ENCODE results near the gene RALGAPB. TPM values are rescaled to one million over a fixed set of nuclear protein-coding genes. Genes with fewer than 3 reads are reported as not detected.
"Not testable (repeated sequence)": the region's sequence is repeated elsewhere in the genome, so short reads cannot be mapped to it uniquely, and the experiment has no call there.

Gene RALGAPB
- total and polyA plus RNA-seq, 7 experiments from 2014 or later: 10.8 to 50.4 (median 40.9) TPM

- no peaks in the 10 kb centered on the region for H3K9me3 Mint-ChIP-seq
- no peak overlapping the region for H3K27ac Mint-ChIP-seq
- no peaks in the 10 kb centered on the region for H3K4me1 ChIP-seq (ENCODE audit: control insufficient read depth in 2 of 2, insufficient read depth in 2 of 2, low read length in 2 of 2)
- H3K27ac ChIP-seq (ENCODE audit: low read depth, low read length): no peak overlapping the region
- H3K36me3 Mint-ChIP-seq: no peaks in the 10 kb centered on the region
- no peak overlapping the region for H3K4me3 ChIP-seq (ENCODE audit: low read length)
- H3K27me3 ChIP-seq (ENCODE audit: control insufficient read depth in 2 of 2, insufficient read depth in 2 of 2, low read length in 2 of 2): no peaks in the 10 kb centered on the region
- DNase-seq: no peak
- POLR2A ChIA-PET: no interaction called here
- H3K9me3 ChIP-seq (ENCODE audit: control insufficient read depth in 2 of 3, low read length in 3 of 3): no peaks in the 10 kb centered on the region
- CTCF ChIA-PET: interaction anchor here (0.6 kb wide), 1 partner anchor 233 kb away, joined by 4 read pairs; no protein-coding TSS in a partner anchor
- peaks cover 0 to 9% (median 0%) of the 10 kb centered on the region in 5 donors for H3K27me3 Mint-ChIP-seq
- H3K4me1 Mint-ChIP-seq: peaks cover 0 to 1% (median 0%) of the 10 kb centered on the region in 7 donors
- no peaks in the 10 kb centered on the region for H3K36me3 ChIP-seq (ENCODE audit: control insufficient read depth in 2 of 3, insufficient read depth in 3 of 3, low read length in 3 of 3)
- intact Hi-C loops (cut with micrococcal nuclease): no loop called here
- H3K4me3 Mint-ChIP-seq: no peak overlapping the region
- no peak for ATAC-seq
Measured at GRCh38 chr20:38589351-38589750, 116.7 kb downstream of the RALGAPB start.

- DNase-seq (no peak), ATAC-seq (peak; percentile 46)
- H3K36me3 Mint-ChIP-seq: no peaks in the 10 kb centered on the region
- CTCF ChIA-PET: no interaction called here
- intact Hi-C loops (cut with micrococcal nuclease): no loop called here
- H3K27ac Mint-ChIP-seq: no peak overlapping the region
- Histone ChIP-seq H3K4me3 (ENCODE audit: low read length) (no peak overlapping the region), H3K27ac (ENCODE audit: low read depth, low read length) (no peak overlapping the region), H3K9me3 (ENCODE audit: control insufficient read depth in 2 of 3, low read length in 3 of 3) (no peaks in the 10 kb centered on the region), H3K4me1 (ENCODE audit: control insufficient read depth in 2 of 2, insufficient read depth in 2 of 2, low read length in 2 of 2) (no peaks in the 10 kb centered on the region), H3K36me3 (ENCODE audit: control insufficient read depth in 2 of 3, insufficient read depth in 3 of 3, low read length in 3 of 3) (no peaks in the 10 kb centered on the region), H3K27me3 (ENCODE audit: control insufficient read depth in 2 of 2, insufficient read depth in 2 of 2, low read length in 2 of 2) (no peaks in the 10 kb centered on the region)
- no peak overlapping the region for H3K4me3 Mint-ChIP-seq
- H3K9me3 Mint-ChIP-seq: no peaks in the 10 kb centered on the region
- peaks cover 0 to 9% (median 0%) of the 10 kb centered on the region in 5 donors for H3K27me3 Mint-ChIP-seq
- H3K4me1 Mint-ChIP-seq: peaks cover 0 to 1% (median 0%) of the 10 kb centered on the region in 7 donors
- POLR2A ChIA-PET: no interaction called here
Measured at GRCh38 chr20:38589967-38590675, 117.5 kb downstream of the RALGAPB start.

GRCh38 chr20:38590676-38591473 is 118.2 kb downstream of the RALGAPB start:
- Histone ChIP-seq H3K4me3 (ENCODE audit: low read length) (no peak overlapping the region), H3K9me3 (ENCODE audit: control insufficient read depth in 2 of 3, low read length in 3 of 3) (no peaks in the 10 kb centered on the region), H3K27me3 (ENCODE audit: control insufficient read depth in 2 of 2, insufficient read depth in 2 of 2, low read length in 2 of 2) (no peaks in the 10 kb centered on the region), H3K27ac (ENCODE audit: low read depth, low read length) (no peak overlapping the region), H3K36me3 (ENCODE audit: control insufficient read depth in 2 of 3, insufficient read depth in 3 of 3, low read length in 3 of 3) (no peaks in the 10 kb centered on the region), H3K4me1 (ENCODE audit: control insufficient read depth in 2 of 2, insufficient read depth in 2 of 2, low read length in 2 of 2) (no peaks in the 10 kb centered on the region)
- peaks cover 0 to 1% (median 0%) of the 10 kb centered on the region in 7 donors for H3K4me1 Mint-ChIP-seq
- intact Hi-C loops (cut with micrococcal nuclease): no loop called here
- H3K36me3 Mint-ChIP-seq: no peaks in the 10 kb centered on the region
- CTCF ChIA-PET: no interaction called here
- no peak overlapping the region for H3K27ac Mint-ChIP-seq
- no peak overlapping the region for H3K4me3 Mint-ChIP-seq
- POLR2A ChIA-PET: no interaction called here
- DNase-seq (no peak), ATAC-seq (no peak)
- peaks cover 0 to 9% (median 0%) of the 10 kb centered on the region in 5 donors for H3K27me3 Mint-ChIP-seq
- no peaks in the 10 kb centered on the region for H3K9me3 Mint-ChIP-seq

GRCh38 chr20:38591474-38592410 is 119.1 kb downstream of the RALGAPB start:
- no peak overlapping the region for H3K4me3 Mint-ChIP-seq
- ATAC-seq (no peak), DNase-seq (no peak)
- ChIA-PET POLR2A (no interaction called here), CTCF (no interaction called here)
- H3K9me3 Mint-ChIP-seq: no peaks in the 10 kb centered on the region
- intact Hi-C loops (cut with micrococcal nuclease): no loop called here
- Histone ChIP-seq H3K27ac (ENCODE audit: low read depth, low read length) (no peak overlapping the region), H3K27me3 (ENCODE audit: control insufficient read depth in 2 of 2, insufficient read depth in 2 of 2, low read length in 2 of 2) (no peaks in the 10 kb centered on the region), H3K4me1 (ENCODE audit: control insufficient read depth in 2 of 2, insufficient read depth in 2 of 2, low read length in 2 of 2) (no peaks in the 10 kb centered on the region), H3K36me3 (ENCODE audit: control insufficient read depth in 2 of 3, insufficient read depth in 3 of 3, low read length in 3 of 3) (no peaks in the 10 kb centered on the region), H3K9me3 (ENCODE audit: control insufficient read depth in 2 of 3, low read length in 3 of 3) (no peaks in the 10 kb centered on the region), H3K4me3 (ENCODE audit: low read length) (no peak overlapping the region)
- peaks cover 0 to 9% (median 0%) of the 10 kb centered on the region in 5 donors for H3K27me3 Mint-ChIP-seq
- H3K36me3 Mint-ChIP-seq: no peaks in the 10 kb centered on the region
- H3K27ac Mint-ChIP-seq: no peak overlapping the region
- peaks cover 0 to 1% (median 0%) of the 10 kb centered on the region in 7 donors for H3K4me1 Mint-ChIP-seq

- H3K36me3 ChIP-seq (ENCODE audit: control insufficient read depth in 2 of 3, insufficient read depth in 3 of 3, low read length in 3 of 3); H3K27me3 ChIP-seq (ENCODE audit: control insufficient read depth in 2 of 2, insufficient read depth in 2 of 2, low read length in 2 of 2); H3K9me3 Mint-ChIP-seq; CTCF ChIA-PET; POLR2A ChIA-PET; DNase-seq; intact Hi-C loops (cut with micrococcal nuclease); H3K9me3 ChIP-seq (ENCODE audit: control insufficient read depth in 2 of 3, low read length in 3 of 3); H3K4me1 ChIP-seq (ENCODE audit: control insufficient read depth in 2 of 2, insufficient read depth in 2 of 2, low read length in 2 of 2); H3K4me3 ChIP-seq (ENCODE audit: low read length); H3K4me1 Mint-ChIP-seq; H3K4me3 Mint-ChIP-seq; H3K27ac Mint-ChIP-seq; ATAC-seq; H3K27ac ChIP-seq (ENCODE audit: low read depth, low read length); H3K36me3 Mint-ChIP-seq: not testable (repeated sequence)
- peaks cover 0 to 11% (median 3%) of the 10 kb centered on the region in 5 donors for H3K27me3 Mint-ChIP-seq
Measured at GRCh38 chr20:38592411-38592790, 119.8 kb downstream of the RALGAPB start.

GRCh38 chr20:38594281-38594680 is 121.6 kb downstream of the RALGAPB start:
- peaks cover 0 to 15% (median 12%) of the 10 kb centered on the region in 5 donors for H3K27me3 Mint-ChIP-seq
- H3K27ac Mint-ChIP-seq; H3K9me3 ChIP-seq (ENCODE audit: control insufficient read depth in 2 of 3, low read length in 3 of 3); H3K36me3 Mint-ChIP-seq; ATAC-seq; H3K27ac ChIP-seq (ENCODE audit: low read depth, low read length); POLR2A ChIA-PET; CTCF ChIA-PET; H3K9me3 Mint-ChIP-seq; H3K4me1 ChIP-seq (ENCODE audit: control insufficient read depth in 2 of 2, insufficient read depth in 2 of 2, low read length in 2 of 2); H3K4me3 ChIP-seq (ENCODE audit: low read length); intact Hi-C loops (cut with micrococcal nuclease); DNase-seq; H3K27me3 ChIP-seq (ENCODE audit: control insufficient read depth in 2 of 2, insufficient read depth in 2 of 2, low read length in 2 of 2); H3K4me1 Mint-ChIP-seq; H3K36me3 ChIP-seq (ENCODE audit: control insufficient read depth in 2 of 3, insufficient read depth in 3 of 3, low read length in 3 of 3); H3K4me3 Mint-ChIP-seq: not testable (repeated sequence)

Measured in naive thymus-derived CD4-positive, alpha-beta T cell (primary cell).